Measurements from ENCODE around the gene KCNJ1. TPM values are rescaled to one million over a fixed set of nuclear protein-coding genes. Genes with fewer than 3 reads are reported as not detected.

The KCNJ1 gene
- total RNA-seq, 4 donors from 2014 or later: 0.44 to 1.4 TPM; not detected in 2

DNA sequence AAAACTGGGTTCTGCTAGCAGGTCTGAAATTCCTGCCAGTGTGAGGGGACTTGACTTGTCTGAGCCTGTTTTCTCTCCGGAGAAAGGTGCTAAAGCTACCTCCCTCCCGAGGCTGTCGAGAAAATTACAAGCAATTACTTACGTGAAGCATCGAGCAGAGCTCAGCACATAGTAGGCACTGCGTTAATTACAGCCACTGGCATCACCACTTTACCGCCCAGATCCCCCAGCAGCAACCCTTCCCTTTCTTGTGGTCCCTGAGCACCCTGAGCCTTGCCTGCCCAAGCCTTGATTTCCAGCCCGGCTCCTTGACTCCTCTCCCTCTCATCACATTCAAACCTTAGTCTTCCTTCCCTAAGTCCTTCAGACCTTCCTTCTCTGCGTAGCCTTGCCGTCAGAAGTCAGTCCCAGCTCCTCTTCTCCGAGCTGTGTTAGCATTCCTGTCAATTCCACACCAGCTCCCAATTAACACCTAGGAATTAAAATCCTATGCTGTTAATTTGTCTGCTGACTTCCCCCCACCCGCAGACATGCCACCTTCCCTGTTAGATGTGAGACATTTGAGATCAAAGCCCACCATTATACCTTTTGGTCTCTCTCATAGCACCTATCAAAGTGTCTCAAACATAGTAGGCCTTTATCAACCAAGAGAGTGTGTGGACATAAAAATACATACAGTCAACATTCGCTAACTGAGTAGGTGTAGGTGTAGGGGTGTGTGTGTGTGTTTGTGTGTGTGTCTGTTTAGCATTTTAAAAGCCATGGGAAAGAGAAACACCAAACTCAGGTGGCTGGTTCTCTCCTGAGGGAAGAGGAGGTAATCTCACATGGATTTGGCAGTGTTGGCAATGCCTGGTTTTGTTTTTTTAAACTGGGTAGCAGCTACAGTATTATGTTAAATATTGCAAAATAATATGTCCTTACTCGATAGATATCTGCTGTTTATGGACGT, 21.2 kb upstream of the KCNJ1 start:
- TF ChIP-seq, protein P1, sequence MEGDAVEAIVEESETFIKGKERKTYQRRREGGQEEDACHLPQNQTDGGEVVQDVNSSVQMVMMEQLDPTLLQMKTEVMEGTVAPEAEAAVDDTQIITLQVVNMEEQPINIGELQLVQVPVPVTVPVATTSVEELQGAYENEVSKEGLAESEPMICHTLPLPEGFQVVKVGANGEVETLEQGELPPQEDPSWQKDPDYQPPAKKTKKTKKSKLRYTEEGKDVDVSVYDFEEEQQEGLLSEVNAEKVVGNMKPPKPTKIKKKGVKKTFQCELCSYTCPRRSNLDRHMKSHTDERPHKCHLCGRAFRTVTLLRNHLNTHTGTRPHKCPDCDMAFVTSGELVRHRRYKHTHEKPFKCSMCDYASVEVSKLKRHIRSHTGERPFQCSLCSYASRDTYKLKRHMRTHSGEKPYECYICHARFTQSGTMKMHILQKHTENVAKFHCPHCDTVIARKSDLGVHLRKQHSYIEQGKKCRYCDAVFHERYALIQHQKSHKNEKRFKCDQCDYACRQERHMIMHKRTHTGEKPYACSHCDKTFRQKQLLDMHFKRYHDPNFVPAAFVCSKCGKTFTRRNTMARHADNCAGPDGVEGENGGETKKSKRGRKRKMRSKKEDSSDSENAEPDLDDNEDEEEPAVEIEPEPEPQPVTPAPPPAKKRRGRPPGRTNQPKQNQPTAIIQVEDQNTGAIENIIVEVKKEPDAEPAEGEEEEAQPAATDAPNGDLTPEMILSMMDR (IDR thresholded peaks at IDR 0.05; ENCODE audit: low read depth): no peak

DNA sequence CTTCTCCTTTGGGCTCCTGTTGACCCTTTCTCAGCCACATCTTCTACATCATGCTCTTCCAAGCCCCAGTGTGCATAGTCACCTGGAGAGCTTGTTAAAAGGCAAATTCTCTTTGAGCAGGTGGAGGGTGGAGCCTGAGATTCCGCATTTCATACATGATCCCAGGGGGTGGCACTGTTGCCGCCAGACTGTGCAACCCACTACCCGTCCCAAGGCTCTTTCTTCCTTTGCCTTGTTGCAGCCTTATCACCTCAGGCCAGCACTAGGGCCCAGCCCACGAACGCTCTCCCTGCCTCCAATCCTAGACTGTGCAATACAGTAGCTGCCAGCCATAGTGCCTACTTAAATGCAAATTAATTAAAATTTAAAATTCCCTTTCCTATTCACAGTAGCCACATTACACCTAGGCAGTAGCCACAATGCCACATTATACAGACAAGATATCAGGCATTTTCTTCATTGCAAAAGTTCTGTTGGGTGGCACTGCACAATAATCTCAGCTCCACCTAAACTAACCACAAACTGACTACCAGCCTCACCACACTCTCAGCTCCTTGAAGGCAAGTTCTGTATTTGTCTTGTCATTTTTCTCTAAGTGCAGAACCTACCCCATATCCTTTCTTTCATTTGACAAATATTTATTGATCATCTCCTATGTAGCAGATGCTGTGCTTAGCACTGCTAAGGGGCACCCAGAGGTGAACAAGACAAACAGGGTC, 19.5 kb upstream of the KCNJ1 start:
- TF ChIP-seq, protein P1 (IDR thresholded peaks at IDR 0.05; ENCODE audit: low read depth): no peak

DNA sequence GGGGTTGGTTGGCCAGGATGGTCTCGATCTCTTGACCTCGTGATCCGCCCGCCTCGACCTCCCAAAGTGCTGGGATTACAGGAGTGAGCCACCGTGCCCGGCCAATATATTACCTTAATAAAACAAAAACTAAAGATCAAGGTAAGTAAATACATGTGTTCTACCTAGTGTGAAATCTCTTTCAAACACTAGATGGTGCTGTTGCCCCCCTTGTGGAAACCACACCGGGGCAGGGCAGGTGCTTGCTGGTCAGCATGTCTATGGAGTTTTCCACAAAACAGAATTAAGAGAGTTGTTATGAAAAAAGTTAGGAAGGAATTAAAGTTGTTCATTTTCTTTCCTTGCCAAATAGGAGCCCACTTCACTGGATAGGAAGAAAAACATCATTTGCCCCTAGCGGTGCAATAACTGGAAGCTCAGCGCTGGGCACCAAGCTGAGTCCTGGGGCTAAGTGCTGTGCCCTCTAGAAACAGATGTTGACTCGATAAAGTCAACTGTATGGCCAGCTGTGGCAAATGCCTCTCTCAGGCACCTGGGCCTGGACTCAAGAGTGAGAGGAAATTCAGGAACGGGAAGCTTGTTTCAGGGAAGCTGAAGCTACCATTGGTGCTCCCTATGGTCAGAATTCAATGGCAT, 17.7 kb upstream of the KCNJ1 start:
- TF ChIP-seq, protein P1 (IDR thresholded peaks at IDR 0.05; ENCODE audit: low read depth): no peak

DNA sequence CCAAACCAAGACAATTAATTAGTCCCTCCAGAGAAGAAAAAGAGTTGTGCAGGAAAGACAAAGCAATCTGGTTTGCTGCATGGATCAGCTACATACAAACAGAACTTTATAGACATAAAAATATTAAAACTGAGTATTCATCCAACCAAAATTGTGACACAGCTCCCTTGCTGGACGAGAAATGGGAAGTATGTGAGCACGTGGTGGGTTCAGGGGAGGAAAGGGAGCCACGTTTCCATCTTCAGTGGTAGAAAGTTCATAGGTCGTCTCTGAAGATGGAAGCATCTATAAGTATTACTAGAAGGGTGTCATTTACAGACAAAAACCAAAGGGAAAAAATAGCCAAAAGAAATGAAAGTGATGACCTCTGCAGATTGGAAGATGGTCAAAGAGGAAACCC, 17.0 kb upstream of the KCNJ1 start:
- TF ChIP-seq, protein P1 (IDR thresholded peaks at IDR 0.05; ENCODE audit: low read depth): no peak

DNA sequence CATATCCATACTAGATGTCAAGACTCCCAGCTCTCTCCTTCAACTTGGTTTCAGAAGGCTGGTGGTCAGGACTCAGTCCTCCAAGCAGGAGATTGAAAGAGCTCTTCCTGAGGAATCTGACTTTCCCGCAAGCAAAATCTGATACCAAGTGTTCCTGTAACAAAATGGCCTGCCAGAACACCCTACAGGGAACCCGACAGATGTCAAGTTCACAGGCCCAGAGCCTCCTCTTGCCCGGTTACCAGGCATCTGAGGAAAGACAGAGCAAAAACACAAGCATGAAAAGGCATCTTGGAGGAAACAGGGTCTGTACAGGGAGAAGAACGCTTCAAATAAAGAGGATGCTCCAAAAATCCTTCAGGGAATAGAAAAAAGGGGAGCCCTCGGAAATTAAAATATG, 15.4 kb upstream of the KCNJ1 start:
- TF ChIP-seq, protein P1 (IDR thresholded peaks at IDR 0.05; ENCODE audit: low read depth): no peak

DNA sequence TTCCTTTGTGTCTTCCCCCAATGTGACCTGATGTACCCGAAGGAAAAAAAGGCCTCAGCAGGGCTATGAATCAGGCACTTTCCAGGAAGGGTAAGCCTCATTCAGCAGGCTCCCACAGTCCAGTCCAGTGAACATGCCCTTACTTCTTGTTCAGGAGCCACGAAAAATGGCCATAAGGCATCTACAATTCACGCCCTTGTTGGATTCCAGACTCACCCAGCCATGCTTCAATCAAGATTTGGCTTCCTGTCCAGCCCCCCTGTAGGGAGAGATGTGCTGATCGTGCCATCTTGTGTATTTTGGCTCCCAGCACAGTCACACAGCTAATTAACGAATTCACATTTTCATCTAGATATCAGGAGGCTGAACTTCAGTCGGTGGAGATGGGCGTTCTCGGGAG, 14.1 kb upstream of the KCNJ1 start:
- TF ChIP-seq, protein P1 (IDR thresholded peaks at IDR 0.05; ENCODE audit: low read depth): no peak

DNA sequence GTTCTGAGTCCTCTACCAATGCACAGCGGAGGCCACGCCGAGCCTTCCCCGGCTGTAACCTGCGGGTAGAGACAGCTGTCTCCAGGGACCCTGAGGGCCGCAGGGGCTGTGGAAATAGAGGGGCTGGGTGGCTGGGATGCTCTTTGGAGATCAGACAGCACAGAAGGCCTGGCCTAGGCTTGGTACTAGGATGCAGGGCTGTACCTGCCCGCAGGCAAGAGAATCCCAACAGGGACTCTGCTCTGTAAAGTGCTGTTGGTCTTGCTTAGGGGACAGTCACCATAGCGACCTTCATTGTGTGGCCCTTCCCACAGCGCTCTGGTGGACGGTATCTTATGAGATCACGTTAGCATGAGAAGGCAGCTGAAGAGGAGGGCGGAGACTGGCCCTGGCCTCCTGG, 12.7 kb upstream of the KCNJ1 start:
- TF ChIP-seq, protein P1 (IDR thresholded peaks at IDR 0.05; ENCODE audit: low read depth): no peak
